Keratinocyte (primary cell): ENCODE data around the gene NSUN2. TPM values are rescaled to one million over a fixed set of nuclear protein-coding genes. Genes with fewer than 3 reads are reported as not detected.

Source experiments
- DNase-seq: peaks from one replicate; pipeline ENCODE4 v3.0.0-alpha.2; 2011; ENCODE audit warnings: low read depth, missing footprints, low spot score
- FAIRE-seq: peaks from 2 replicates; lab custom pipeline; 2011; peaks lifted over from hg19 to GRCh38; lab: Jason Lieb, UNC
- H2AFZ ChIP-seq: 2 replicates; pipeline ENCODE4 v1.6.0; 2012; ENCODE audit warnings: low read length, control low read depth, inconsistent platforms; ENCODE audit not compliant: control insufficient read depth
- H3K27ac ChIP-seq: 2 replicates; pipeline ENCODE4 v1.5.1; 2011; ENCODE audit warnings: low read length; ENCODE audit not compliant: control insufficient read depth, insufficient read depth
- H3K27me3 ChIP-seq: 3 replicates; pipeline ENCODE4 v1.6.0; 2011; ENCODE audit warnings: low read length; ENCODE audit not compliant: control insufficient read depth, insufficient read depth; ENCODE audit errors: extremely low read depth
- H3K36me3 ChIP-seq, 2 experiments: 2 replicates in 1 of 2; 3 replicates in 1 of 2; pipeline ENCODE4 v1.5.1; 2011; ENCODE audit warnings: low read length in 2 of 2, mild to moderate bottlenecking in 1 of 2; ENCODE audit not compliant: control insufficient read depth in 2 of 2, insufficient read depth in 2 of 2; ENCODE audit errors: extremely low read depth in 1 of 2
- H3K4me1 ChIP-seq: 3 replicates; pipeline ENCODE4 v1.5.1; 2011; ENCODE audit warnings: low read length; ENCODE audit not compliant: control insufficient read depth, insufficient read depth; ENCODE audit errors: extremely low read depth
- H3K4me2 ChIP-seq: 3 replicates; pipeline ENCODE4 v1.6.0; 2011; ENCODE audit warnings: low read depth, low read length; ENCODE audit not compliant: control insufficient read depth, insufficient read depth; ENCODE audit errors: extremely low read depth
- H3K4me3 ChIP-seq, 3 experiments: fragments of 200-600 bp in 1 of 3; sonication (generic) in 1 of 3; 2 replicates in 2 of 3; 3 replicates in 1 of 3; pipeline ENCODE4 v1.5.1; 2011 to 2016; ENCODE audit warnings: low read length in 3 of 3, mild to moderate bottlenecking in 3 of 3, control low read depth in 2 of 3, inconsistent platforms in 1 of 3, low read depth in 1 of 3, mixed read lengths in 1 of 3, mixed run types in 1 of 3, moderate library complexity in 1 of 3; ENCODE audit not compliant: control insufficient read depth in 2 of 3, insufficient read depth in 2 of 3; ENCODE audit errors: extremely low read depth in 1 of 3
- H3K79me2 ChIP-seq: 2 replicates; pipeline ENCODE4 v1.6.0; 2012; ENCODE audit warnings: low read length; ENCODE audit not compliant: control insufficient read depth, insufficient read depth
- H3K9ac ChIP-seq: 3 replicates; pipeline ENCODE4 v1.6.0; 2011; ENCODE audit warnings: low read length; ENCODE audit not compliant: control insufficient read depth, insufficient read depth; ENCODE audit errors: extremely low read depth
- H3K9me1 ChIP-seq: 3 replicates; pipeline ENCODE4 v1.6.0; 2011; ENCODE audit warnings: low read length; ENCODE audit not compliant: control insufficient read depth, insufficient read depth; ENCODE audit errors: extremely low read depth
- H3K9me3 ChIP-seq: 2 replicates; pipeline ENCODE4 v1.5.1; 2012; ENCODE audit warnings: low read depth, low read length; ENCODE audit not compliant: control insufficient read depth
- H4K20me1 ChIP-seq: 3 replicates; pipeline ENCODE4 v1.6.0; 2011; ENCODE audit warnings: low read length; ENCODE audit not compliant: control insufficient read depth, insufficient read depth; ENCODE audit errors: extremely low read depth
- CTCF ChIP-seq, 3 experiments: IDR thresholded peaks in 1 of 3; conservative IDR thresholded peaks in 1 of 3; optimal IDR thresholded peaks in 1 of 3; 2 replicates in 2 of 3; 3 replicates in 1 of 3; pipeline versions ENCODE3 to v1.5.1; 2011; ENCODE audit warnings: low read length in 3 of 3, mild to moderate bottlenecking in 3 of 3, moderate library complexity in 2 of 3, control low read depth in 1 of 3, inconsistent platforms in 1 of 3; ENCODE audit not compliant: insufficient read depth in 2 of 3; ENCODE audit errors: extremely low read depth in 1 of 3
- EZH2 ChIP-seq: IDR thresholded peaks from one replicate; pipeline ENCODE4 v1.6.1; 2012; ENCODE audit warnings: inconsistent platforms, mild to moderate bottlenecking, low read length, moderate library complexity
- dilution Hi-C: fragments of 300-500 bp; cut with MboI; formaldehyde crosslinking; loops from one replicate; pipeline ENCODE4 v1.7.0; 2020; ENCODE audit warnings: low sequenced_read_pairs; ENCODE audit not compliant: extremely low pct_ligation_motif_present
- polyA plus RNA-seq, 5 experiments: library from polyadenylated mRNA; depleted of rRNA in 3 of 5; stranded (reverse) in 3 of 5; stranded (forward) in 1 of 5; unstranded in 1 of 5; fragments of >200 nt; gene quantifications; 1 replicate in 1 of 5; 2 replicates in 3 of 5; 3 replicates in 1 of 5; pipeline versions ENCODE4 v1.2.1 to v1.2.3, GENCODE V29; 2011 to 2012; ENCODE audit warnings: missing spikeins in 2 of 5, low read depth in 1 of 5, low replicate concordance in 1 of 5

Gene NSUN2
- polyA plus RNA-seq, 1 donor (not counting 4 experiments of a cell fraction or from before 2014, with no cell fraction given) = 91.2 TPM

DNA sequence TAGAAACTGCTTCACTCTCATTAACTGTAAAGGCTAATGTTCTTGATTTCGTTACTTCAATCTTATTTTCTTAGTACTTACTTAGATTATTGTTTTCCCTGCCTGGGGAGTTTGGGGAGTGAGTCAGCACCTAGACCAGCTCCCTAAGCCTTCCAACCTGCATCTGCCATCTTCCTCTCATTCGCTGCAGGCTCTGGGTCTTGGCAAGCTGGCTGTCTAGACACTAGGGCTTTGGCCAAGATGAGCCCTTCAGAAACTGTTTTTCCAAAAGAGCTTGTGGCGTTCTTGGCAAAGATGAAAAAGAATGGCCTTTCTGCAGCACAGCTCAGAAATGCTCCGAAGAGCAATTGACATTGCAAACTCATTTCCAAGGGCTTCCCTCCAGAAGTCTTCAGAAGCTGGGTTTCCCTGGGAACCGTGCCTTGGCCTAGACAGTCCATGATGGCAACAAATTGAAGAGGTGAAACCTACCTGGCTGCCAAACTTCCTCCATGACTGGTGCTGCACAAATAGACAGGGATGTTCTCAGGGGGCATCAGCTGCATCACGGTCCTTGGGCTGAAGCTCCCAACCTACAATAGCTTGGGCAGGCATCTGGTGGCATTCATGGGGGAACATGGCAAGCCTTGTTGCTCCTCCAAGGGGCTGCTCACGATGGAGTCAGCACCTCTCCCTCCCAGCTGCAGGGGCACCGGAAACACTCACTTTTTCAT lies 76.6 kb downstream of the NSUN2 start:
- Histone ChIP-seq H3K27ac (no peak overlapping the region), H3K27me3 (no peaks in the 10 kb centered on the region), H4K20me1 (no peaks in the 10 kb centered on the region), H3K9me1 (no peaks in the 10 kb centered on the region), H3K9me3 (no peaks in the 10 kb centered on the region), H3K9ac (no peak overlapping the region), H3K36me3 (no peaks in the 10 kb centered on the region), H2AFZ (no peak overlapping the region), H3K4me2 (no peak overlapping the region), H3K79me2 (no peaks in the 10 kb centered on the region), H3K4me1 (no peaks in the 10 kb centered on the region), H3K4me3 (no peak overlapping the region)
- no peak for FAIRE-seq
- TF ChIP-seq EZH2 = no peak
- TF ChIP-seq CTCF (optimal IDR thresholded peaks at IDR 0.05 in 1 of 3, IDR thresholded peaks at IDR 0.05 in 1 of 3, conservative IDR thresholded peaks at IDR 0.05 in 1 of 3; ENCODE audit: extremely low read depth in 1 of 3, insufficient read depth in 2 of 3, low read length in 3 of 3) = no peak
- no peak for DNase-seq
- dilution Hi-C loops = no loop called here

DNA sequence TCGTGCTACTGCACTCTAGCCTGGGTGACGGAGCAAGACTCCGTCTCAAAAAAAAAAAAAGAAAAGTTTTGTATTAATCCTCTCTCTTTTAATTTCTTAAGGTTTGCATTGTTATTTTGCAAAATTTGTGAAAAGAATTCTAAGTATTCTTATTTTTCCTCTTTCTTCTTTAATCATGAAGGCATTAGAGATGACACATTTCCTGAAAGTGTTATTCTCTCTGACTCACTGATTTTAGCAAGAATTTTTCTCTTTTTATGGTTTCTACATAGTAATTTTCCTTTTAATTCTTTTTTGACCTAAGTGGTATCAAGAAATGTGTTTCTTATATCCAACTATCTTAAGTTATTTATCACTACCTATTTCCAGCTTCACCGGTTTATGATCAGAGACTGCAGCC lies 78.0 kb downstream of the NSUN2 start:
- H3K9ac ChIP-seq = no peak overlapping the region
- no peaks in the 10 kb centered on the region for H3K79me2 ChIP-seq
- dilution Hi-C loops = no loop called here
- H2AFZ ChIP-seq = no peak overlapping the region
- no peaks in the 10 kb centered on the region for H3K9me3 ChIP-seq
- no peak overlapping the region for H3K4me3 ChIP-seq
- H3K27ac ChIP-seq = no peak overlapping the region
- DNase-seq = no peak
- TF ChIP-seq EZH2 (no peak), CTCF (optimal IDR thresholded peaks at IDR 0.05 in 1 of 3, IDR thresholded peaks at IDR 0.05 in 1 of 3, conservative IDR thresholded peaks at IDR 0.05 in 1 of 3; ENCODE audit: extremely low read depth in 1 of 3, insufficient read depth in 2 of 3, low read length in 3 of 3) (no peak)
- no peaks in the 10 kb centered on the region for H3K36me3 ChIP-seq
- H3K4me1 ChIP-seq = no peaks in the 10 kb centered on the region
- no peak overlapping the region for H3K4me2 ChIP-seq
- H3K9me1 ChIP-seq = no peaks in the 10 kb centered on the region
- no peak for FAIRE-seq
- H3K27me3 ChIP-seq = no peaks in the 10 kb centered on the region
- no peaks in the 10 kb centered on the region for H4K20me1 ChIP-seq
